Erythroblast (primary cell): ENCODE data around the gene FANCG.

Source experiments
- GATA1 ChIP-seq: IDR thresholded peaks from 2 replicates; pipeline ENCODE4 v1.6.1; 2011; ENCODE audit warnings: low read depth, mild to moderate bottlenecking, control low read depth, low read length, moderate library complexity
- POLR2A ChIP-seq: IDR thresholded peaks from 2 replicates; pipeline ENCODE4 v1.6.1; 2011; ENCODE audit warnings: mild to moderate bottlenecking, low read length

DNA sequence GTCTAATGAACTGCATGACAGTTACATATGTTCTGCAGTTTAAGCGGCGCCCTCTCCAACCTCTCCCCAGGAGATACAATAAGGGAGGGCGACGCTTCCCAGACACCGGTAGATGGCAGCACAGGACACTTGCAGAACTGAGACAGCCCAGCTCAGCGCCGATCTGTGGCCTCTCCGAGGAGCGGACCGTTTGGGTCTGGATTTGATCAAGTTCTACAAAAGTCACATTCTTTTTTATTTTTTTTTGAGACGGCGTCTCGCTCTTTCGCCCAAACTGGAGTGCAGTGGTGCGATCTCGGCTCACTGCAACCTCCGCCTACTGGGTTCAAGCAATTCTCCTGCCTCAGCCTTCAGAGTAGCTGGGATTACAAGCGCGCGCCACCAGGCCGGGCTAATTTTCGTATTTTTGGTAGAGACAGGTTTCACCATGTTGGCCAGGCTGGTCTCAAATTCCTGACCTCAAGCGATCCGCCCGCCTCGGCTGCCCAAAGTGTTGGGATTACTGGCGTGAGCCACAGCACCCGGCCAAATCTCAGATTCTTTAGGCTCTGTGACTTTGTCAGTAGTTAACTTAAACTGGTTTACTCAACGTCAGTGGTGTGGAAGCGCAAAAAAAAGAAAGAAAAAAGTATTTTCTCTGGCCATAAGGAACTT, 37.3 kb upstream of the FANCG start:
- TF ChIP-seq POLR2A, result no peak
- TF ChIP-seq GATA1, result no peak
